Stimulated activated CD4-positive, alpha-beta T cell treated with anti-CD3 and anti-CD28 coated beads, Interleukin-2, amount 100 ng/mL, for 24 hours (primary cell): ENCODE results near the gene CLASP2.
"Not testable (repeated sequence)": the region's sequence is repeated elsewhere in the genome, so short reads cannot be mapped to it uniquely, and the experiment has no call there.

Experiments
- DNase-seq, 2 donors: peaks; one replicate each; pipeline ENCODE4 v3.0.0-alpha.2; 2020

Gene CLASP2

DNA sequence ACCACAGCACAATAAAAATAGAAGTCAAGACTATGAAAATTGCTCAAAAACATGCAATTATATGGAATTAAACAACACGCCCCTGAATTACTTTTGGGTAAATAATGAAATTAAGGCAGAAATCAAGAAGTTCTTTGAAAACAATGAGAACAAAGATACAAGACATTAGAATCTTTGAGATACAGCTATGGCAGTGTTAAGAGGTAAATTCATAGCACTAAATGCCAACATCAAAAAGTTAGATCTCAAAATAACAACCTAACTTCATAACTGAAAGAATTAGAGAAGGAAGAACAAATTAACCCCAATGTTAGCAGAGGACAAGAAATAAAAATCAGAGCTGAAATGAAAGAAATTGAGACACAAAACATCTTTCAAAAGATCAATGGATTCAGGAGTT lies 191.3 kb downstream of the CLASP2 start:
- DNase-seq: no peak

DNA sequence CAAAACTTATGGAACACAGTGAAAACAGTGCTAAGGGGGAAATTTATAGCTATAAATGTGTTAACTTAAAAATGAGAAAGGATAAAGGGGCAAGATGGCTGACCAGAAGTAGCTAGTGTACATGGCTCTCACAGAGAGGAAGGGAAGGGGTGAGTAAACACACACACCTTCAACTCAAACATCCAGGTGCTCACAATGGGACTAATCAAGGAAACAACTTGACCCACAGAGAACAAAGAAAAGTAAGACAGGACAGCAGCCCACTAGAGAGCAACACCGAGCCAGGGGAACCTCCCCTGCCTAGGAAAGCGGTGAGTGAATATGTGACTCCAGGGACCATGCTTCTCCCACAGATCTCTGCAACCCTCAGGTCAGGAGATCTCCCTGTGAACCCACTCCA lies 192.8 kb downstream of the CLASP2 start:
- DNase-seq: no peak

DNA sequence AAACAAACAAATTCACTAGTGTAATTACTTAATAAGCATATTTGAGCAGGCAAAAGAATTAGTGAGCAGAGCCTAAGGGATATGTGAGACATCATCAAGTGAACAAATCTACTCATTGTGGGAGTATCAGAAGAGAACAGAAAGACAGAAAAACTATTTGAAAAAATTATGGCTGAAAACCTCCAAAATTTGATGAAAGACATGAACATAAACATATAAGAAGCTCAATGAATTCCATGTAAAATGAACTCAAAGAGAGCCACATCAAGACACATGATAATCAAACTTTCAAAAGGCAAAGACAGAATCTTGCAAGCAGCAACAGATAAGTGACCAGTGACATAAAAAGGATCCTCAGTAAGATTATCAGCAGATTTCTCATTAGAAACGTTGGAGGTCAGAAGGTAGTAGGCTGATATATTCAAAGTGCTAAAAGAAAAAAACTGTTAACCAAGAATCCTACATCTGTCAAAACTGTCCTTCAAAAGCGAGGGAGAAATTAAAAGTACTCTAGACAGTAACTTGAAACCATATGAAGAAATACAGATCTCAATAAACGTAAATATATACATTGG lies 194.9 kb downstream of the CLASP2 start:
- DNase-seq: no peak

DNA sequence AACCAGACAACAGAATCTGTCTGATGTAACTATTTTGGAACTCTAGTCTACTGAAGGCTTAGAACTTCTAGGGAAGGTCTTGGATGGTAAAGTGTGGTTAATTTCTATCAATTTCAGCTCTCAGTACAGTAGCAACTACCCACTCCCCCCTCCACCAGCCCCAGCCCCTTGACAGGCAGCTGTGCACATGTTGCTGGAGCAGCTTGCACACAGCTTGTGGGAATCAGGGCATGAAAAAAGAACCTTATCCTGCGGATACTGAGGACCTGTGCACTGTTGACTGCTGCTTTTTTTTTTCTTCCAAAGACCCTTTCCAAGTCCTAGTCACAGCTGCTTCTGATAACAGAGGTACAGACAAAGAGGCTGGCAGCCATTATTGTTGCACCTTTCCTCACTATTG lies 196.3 kb downstream of the CLASP2 start:
- DNase-seq: no peak

GRCh38 chr3:33513262-33513863 lies 204.7 kb downstream of the CLASP2 start:
- DNase-seq: no peak

DNA sequence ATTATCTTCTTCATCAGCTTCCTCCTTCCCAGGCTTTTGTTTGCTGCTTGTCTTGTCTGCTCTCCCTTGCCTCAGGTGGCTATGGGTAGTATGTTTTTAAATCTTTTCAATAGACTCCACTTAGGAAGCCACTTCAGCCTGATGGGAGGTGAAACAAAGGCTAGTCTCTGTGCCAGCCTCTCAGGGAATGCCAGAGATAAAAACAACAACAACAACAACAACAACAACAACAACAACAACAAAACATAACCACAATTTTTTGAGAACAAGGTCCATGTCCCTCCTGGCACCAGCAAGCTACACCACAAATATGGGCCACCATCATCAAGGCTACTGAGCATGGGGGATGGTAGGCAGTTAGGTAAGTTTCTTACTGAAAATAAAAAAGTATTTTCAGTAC lies 213.0 kb downstream of the CLASP2 start:
- no peak for DNase-seq

DNA sequence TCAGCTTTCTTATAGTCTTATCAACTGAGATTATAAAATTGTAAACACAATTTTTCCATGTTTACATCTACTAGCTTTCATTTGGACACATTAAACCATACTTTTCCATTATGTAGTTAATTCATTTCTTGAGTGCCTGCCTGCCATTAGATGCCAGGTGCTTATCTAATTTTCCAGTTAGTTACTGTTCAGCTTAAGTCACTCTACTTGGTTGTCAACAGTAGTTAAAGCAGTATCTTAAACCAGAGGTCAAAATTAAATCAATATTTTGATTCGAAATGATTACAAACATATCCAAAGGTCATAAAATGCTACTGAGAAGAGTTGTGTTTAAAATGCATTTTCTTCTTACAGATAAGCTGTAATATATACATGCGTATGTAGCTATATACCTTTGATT lies 221.6 kb downstream of the CLASP2 start:
- DNase-seq: no peak

DNA sequence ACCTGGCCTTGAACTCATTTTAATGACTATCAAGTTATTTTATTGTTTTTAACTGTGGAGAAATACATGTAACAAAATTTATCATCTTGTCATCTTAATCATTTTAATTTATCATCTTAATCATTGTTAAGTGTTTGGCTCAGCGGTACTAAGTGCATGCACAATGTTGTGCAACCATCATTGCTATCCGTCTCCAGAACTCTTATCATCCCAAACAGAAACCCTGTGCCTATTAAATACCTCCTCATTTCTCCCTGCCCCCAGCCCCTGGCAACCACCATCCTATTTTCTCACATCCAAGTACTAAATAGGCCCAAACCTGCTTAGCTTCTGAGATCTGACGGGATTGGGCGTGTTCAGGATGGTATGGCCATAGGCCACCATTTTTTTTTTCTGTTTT lies 226.3 kb downstream of the CLASP2 start:
- DNase-seq: no peak

DNA sequence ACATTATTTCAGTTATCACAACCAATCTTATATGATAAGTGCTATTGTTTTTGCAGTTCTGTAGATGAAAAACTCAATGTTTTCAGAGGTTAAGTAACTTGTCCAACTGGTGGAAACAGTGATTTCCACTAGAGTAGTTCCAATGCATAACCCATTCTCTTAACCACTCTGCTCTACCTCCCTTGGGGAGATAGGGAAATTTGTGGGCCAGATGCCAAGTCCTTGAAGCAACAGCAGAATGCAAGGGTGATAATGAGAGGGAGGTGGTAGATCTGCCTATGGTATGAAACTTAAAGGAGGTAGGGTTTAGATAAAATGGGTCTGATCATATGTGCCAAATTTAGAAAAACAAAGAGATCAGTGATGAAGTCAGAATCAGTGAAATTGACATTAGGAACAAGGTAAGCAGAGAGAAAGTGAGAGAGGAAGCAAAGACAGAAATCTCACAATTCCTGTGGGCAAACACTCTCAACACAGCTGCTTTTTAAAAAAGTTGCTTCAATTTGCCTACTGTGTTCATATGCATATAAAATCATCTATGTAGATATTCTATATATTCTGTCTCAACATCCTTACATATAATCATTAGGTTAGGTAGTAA lies 227.3 kb downstream of the CLASP2 start:
- no peak for DNase-seq

DNA sequence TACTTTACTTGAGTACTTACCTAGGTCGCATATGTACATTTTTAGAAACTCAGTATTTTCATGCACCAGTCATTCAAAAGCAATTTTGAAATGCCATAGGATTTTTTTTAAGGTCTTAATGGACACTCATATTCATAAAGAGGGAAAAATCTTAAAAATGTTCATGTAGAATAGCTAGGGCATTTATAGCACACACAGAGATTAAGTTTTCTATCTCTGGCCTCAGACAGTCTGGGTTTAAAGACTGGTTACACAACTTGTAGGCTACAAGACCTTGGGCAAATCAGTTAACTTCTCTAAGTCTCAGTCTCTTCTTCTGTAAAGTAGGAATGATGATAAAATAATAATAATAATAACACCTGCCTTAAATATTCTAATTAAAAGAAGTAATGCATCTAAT lies 229.4 kb downstream of the CLASP2 start:
- no peak for DNase-seq

GRCh38 chr3:33488246-33488645 lies 229.8 kb downstream of the CLASP2 start:
- DNase-seq: no peak

- no peak for DNase-seq
These were observed 235.9 kb downstream of the CLASP2 start for GRCh38 chr3:33482111-33482521.

DNA sequence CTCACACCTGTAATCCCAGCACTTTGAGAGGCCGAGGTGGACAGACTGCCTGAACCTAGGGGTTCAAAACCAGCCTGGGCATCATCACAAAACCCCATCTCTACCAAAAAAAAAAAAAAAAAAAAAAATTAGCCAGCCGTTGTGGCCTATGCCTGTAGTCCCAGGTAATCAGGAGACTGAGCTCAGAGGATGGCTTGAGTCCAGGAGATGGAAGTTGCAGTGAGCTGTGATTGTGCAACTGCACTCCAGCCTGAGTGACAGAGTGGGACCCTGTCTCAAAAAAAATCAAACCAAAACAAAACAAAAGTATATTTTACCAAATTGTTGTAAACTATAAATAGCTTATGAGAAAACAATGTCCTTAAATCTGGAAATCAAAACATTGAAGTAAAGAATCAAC lies 243.2 kb downstream of the CLASP2 start:
- DNase-seq: no peak

DNA sequence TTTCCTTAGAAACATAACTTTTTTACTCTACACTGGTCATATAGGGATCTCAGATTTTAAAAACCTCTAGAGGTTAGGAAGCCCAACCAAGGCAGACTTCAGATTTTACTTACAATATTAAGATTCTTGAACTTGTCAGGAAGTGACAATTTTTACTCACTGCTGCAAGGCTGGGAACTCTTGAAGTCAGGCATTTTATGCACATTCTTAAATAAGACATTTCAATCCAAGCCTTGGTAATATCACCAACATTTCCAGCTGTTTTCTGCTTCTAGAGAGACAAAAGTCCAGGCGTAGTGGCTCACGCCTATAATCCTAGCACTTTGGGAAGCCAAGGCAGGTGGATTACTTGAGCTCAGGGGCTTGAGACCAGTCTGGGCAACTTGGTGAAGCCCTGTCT lies 244.2 kb downstream of the CLASP2 start:
- no peak for DNase-seq

GRCh38 chr3:33467786-33468185 lies 250.3 kb downstream of the CLASP2 start:
- DNase-seq: no peak

GRCh38 chr3:33461097-33461496 lies 257.0 kb downstream of the CLASP2 start:
- no peak for DNase-seq

GRCh38 chr3:33459577-33459976 lies 258.5 kb downstream of the CLASP2 start:
- DNase-seq: not testable (repeated sequence)

- no peak for DNase-seq
These were observed 259.6 kb downstream of the CLASP2 start for GRCh38 chr3:33458446-33458845.

DNA sequence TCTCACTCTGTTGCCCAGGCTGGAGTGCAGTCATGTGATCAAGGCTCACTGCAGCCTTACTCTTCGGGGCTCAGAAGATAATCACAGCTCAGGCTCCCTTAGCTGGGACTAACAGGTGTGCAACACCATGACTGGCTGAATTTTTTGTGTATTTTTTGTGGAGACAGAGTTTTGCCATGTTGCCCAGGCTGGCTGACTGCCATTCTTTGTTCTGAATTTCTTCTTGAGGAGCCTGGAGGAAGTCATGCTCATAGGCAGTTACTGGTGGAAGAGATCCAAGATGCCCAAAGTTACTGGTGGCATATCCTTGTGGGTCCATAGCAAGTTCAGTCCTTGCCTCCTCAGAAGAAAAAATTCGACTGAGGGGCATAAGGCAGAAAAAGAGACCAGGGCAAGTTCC lies 261.3 kb downstream of the CLASP2 start:
- no peak for DNase-seq

- no peak for DNase-seq
These were observed 264.7 kb downstream of the CLASP2 start for GRCh38 chr3:33453331-33453761.

GRCh38 chr3:33451994-33452393 lies 266.1 kb downstream of the CLASP2 start:
- not testable (repeated sequence) for DNase-seq

DNA sequence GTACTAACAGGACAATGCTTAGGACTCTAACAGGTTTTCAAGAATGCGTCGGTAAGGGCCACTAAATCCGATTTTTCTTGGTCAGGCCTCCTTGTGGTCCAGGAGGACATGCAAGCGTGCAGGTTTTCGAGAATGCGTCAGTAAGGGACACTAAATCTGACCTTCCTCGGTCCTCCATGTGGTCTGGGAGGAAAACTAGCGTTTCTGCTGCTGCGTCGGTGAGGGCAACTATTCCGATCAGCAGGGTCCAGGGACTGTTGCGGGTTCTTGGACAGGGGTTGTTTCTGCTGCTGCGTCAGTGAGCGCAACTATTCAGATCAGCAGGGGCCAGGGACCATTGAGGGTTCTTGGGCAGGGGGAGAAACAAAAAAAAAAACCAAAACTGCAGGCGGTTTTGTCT lies 270.1 kb downstream of the CLASP2 start:
- DNase-seq: no peak

DNA sequence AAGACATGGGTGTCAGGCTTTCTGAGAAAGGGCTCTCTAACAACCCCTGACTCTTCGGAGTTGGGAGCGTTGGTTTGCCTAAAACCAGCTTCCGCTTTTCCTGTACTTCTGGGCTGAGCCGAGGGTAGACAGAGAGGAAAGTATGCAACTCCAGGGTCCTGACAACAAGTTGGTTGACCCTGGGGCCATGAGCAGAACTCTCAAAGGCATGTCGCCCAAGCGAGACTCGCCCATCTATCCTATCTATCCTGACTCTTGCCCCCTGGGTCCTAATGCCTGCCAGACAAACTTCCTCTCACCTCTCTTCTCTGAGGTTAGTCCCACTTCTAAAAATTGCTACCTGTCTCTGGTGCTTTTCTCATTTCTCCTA lies 270.8 kb downstream of the CLASP2 start:
- not testable (repeated sequence) for DNase-seq
